Naive thymus-derived CD4-positive, alpha-beta T cell (primary cell): ENCODE measurements around the gene SRGAP2B. TPM values are rescaled to one million over a fixed set of nuclear protein-coding genes. Genes with fewer than 3 reads are reported as not detected.
A peak's percentile ranks its signal among the peaks of the same experiment; 100 is the strongest.
"Not testable (repeated sequence)": the region's sequence is repeated elsewhere in the genome, so short reads cannot be mapped to it uniquely, and the experiment has no call there.

ENCODE experiments used
- ATAC-seq: fragments of 150-1000 bp; cut with Tn5 transposase; 2 replicates; pipeline ENCODE4 v1.10.0; 2021; ENCODE audit warnings: mild to moderate bottlenecking, moderate library complexity
- CTCF ChIA-PET: fragments of 350-600 bp; sonication (Branson Sonifier 250); formaldehyde crosslinking; loops from one replicate; lab custom pipeline; 2021; ENCODE audit warnings: antibody characterized with exemption; lab: Charles Lee
- POLR2A ChIA-PET: fragments of 350-600 bp; sonication (Branson Sonifier 250); formaldehyde crosslinking; loops from one replicate; lab custom pipeline; 2021; ENCODE audit warnings: antibody characterized with exemption, inconsistent platforms; lab: Charles Lee
- DNase-seq, 9 donors: peaks; one replicate each; pipeline versions ENCODE4 v3.0.0 to v3.0.0-alpha.2; 2020 to 2022; ENCODE audit warnings: mixed read lengths in 1 of 9
- H3K27ac ChIP-seq: one replicate; pipeline ENCODE4 v1.7.0; 2013; ENCODE audit warnings: mild to moderate bottlenecking, low read depth, low read length, moderate library complexity
- H3K27me3 ChIP-seq, 2 donors: one replicate each; pipeline ENCODE4 v1.7.0; 2013; ENCODE audit warnings: low read length in 2 of 2, mild to moderate bottlenecking in 2 of 2, moderate library complexity in 2 of 2; ENCODE audit not compliant: control insufficient read depth in 2 of 2, insufficient read depth in 2 of 2
- H3K36me3 ChIP-seq, 3 experiments: 1 replicate in 2 of 3; 2 replicates in 1 of 3; pipeline ENCODE4 v1.7.0; 2013; ENCODE audit warnings: low read length in 3 of 3, mild to moderate bottlenecking in 3 of 3, moderate library complexity in 1 of 3; ENCODE audit not compliant: insufficient read depth in 3 of 3, control insufficient read depth in 2 of 3
- H3K4me1 ChIP-seq, 2 donors: one replicate each; pipeline ENCODE4 v1.7.0; 2013; ENCODE audit warnings: low read length in 2 of 2, mild to moderate bottlenecking in 2 of 2, moderate library complexity in 1 of 2; ENCODE audit not compliant: control insufficient read depth in 2 of 2, insufficient read depth in 2 of 2
- H3K4me3 ChIP-seq: 2 replicates; pipeline ENCODE4 v1.7.0; 2013; ENCODE audit warnings: mild to moderate bottlenecking, low read length
- H3K9me3 ChIP-seq, 3 experiments: 1 replicate in 2 of 3; 2 replicates in 1 of 3; pipeline ENCODE4 v1.7.0; 2013; ENCODE audit warnings: low read length in 3 of 3; ENCODE audit not compliant: control insufficient read depth in 2 of 3
- H3K27ac Mint-ChIP-seq, 9 donors: one replicate each; pipeline ENCODE4 v1.8.0; 2020 to 2022; ENCODE audit warnings: mixed read lengths in 9 of 9, mild to moderate bottlenecking in 8 of 9, moderate library complexity in 5 of 9, inconsistent platforms in 2 of 9
- H3K27me3 Mint-ChIP-seq, 5 donors: one replicate each; pipeline ENCODE4 v1.8.0; 2021 to 2022; ENCODE audit warnings: mixed read lengths in 5 of 5, mild to moderate bottlenecking in 1 of 5
- H3K36me3 Mint-ChIP-seq, 5 donors: one replicate each; pipeline ENCODE4 v1.8.0; 2020 to 2022; ENCODE audit warnings: mixed read lengths in 5 of 5, mild to moderate bottlenecking in 3 of 5, inconsistent platforms in 1 of 5
- H3K4me1 Mint-ChIP-seq, 7 donors: one replicate each; pipeline ENCODE4 v1.8.0; 2020 to 2022; ENCODE audit warnings: mixed read lengths in 7 of 7, mild to moderate bottlenecking in 3 of 7, inconsistent platforms in 1 of 7
- H3K4me3 Mint-ChIP-seq, 10 donors: one replicate each; pipeline ENCODE4 v1.8.0; 2020 to 2022; ENCODE audit warnings: mild to moderate bottlenecking in 10 of 10, mixed read lengths in 10 of 10, moderate library complexity in 6 of 10, inconsistent platforms in 2 of 10
- H3K9me3 Mint-ChIP-seq, 11 donors: one replicate each; pipeline ENCODE4 v1.8.0; 2020 to 2022; ENCODE audit warnings: mixed read lengths in 11 of 11, mild to moderate bottlenecking in 4 of 11, inconsistent platforms in 1 of 11, moderate library complexity in 1 of 11
- intact Hi-C, 2 donors: fragments of 100-400 bp; cut with micrococcal nuclease; formaldehyde crosslinking; loops; one replicate each; pipeline ENCODE4 v1.15.1; 2023
- polyA plus RNA-seq, 2 donors: library from polyadenylated mRNA; unstranded; fragments of 300-500 nt; fragmentation: Illumina TruSeq; gene quantifications; one replicate each; pipeline ENCODE4 v1.2.3, GENCODE V29; 2021
- total RNA-seq, 6 experiments: library from RNA in 5 of 6; stranded (reverse) in 5 of 6; gene quantifications; 1 replicate in 5 of 6; 2 replicates in 1 of 6; pipeline ENCODE4 v1.2.3 and lab custom pipeline; 2021 to 2026

SRGAP2B gene
- total and polyA plus RNA-seq, 7 experiments from 2014 or later, result 0.85 to 37.3 (median 18.1) TPM

- ATAC-seq, POLR2A ChIA-PET, H3K9me3 ChIP-seq, H3K27ac ChIP-seq, H3K4me3 ChIP-seq, H3K27me3 Mint-ChIP-seq, H3K4me1 Mint-ChIP-seq, H3K9me3 Mint-ChIP-seq, H3K4me3 Mint-ChIP-seq, CTCF ChIA-PET, intact Hi-C loops, H3K36me3 ChIP-seq, H3K36me3 Mint-ChIP-seq, H3K27ac Mint-ChIP-seq, H3K27me3 ChIP-seq, H3K4me1 ChIP-seq, DNase-seq: not testable (repeated sequence)
These were observed 148.3 kb downstream of the SRGAP2B start for GRCh38 chr1:144946525-144947480.

- ATAC-seq, H3K4me3 ChIP-seq, H3K4me3 Mint-ChIP-seq, H3K27ac ChIP-seq, H3K27me3 Mint-ChIP-seq, H3K4me1 ChIP-seq, H3K9me3 ChIP-seq, H3K36me3 Mint-ChIP-seq, H3K27ac Mint-ChIP-seq, H3K36me3 ChIP-seq, H3K4me1 Mint-ChIP-seq, CTCF ChIA-PET, POLR2A ChIA-PET, intact Hi-C loops, H3K9me3 Mint-ChIP-seq, H3K27me3 ChIP-seq, DNase-seq: not testable (repeated sequence)
These were observed 153.4 kb downstream of the SRGAP2B start for GRCh38 chr1:144941710-144942109.

DNA sequence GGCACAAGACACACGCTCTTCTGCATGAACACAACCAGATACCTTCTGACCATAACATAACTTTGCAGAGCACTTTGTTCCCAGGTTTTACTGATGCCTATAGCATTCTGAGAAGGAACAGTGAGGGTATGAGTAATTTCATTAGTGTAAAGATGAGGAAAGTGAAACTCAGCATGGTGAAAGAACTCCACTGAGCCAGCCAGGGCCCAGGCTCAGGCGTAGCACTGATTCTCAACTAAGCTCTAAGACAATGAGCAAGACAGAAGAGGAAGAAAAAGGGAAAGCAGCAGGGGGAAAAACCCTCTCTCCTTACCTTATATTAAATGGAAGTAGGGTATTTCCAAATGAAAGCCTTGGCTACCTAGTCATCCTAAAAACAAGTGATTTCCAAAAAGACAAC is 155.1 kb downstream of the SRGAP2B start:
- H3K36me3 Mint-ChIP-seq, H3K27me3 ChIP-seq, H3K4me1 ChIP-seq, H3K9me3 Mint-ChIP-seq, CTCF ChIA-PET, intact Hi-C loops, DNase-seq, H3K27ac ChIP-seq, H3K9me3 ChIP-seq, H3K4me1 Mint-ChIP-seq, H3K4me3 ChIP-seq, POLR2A ChIA-PET, H3K36me3 ChIP-seq, H3K27me3 Mint-ChIP-seq, H3K4me3 Mint-ChIP-seq: not testable (repeated sequence)
- peak; percentile 63 for ATAC-seq
- peak overlapping the region in 1 of 9 donors; percentile 63 for H3K27ac Mint-ChIP-seq

- POLR2A ChIA-PET, H3K36me3 ChIP-seq, H3K4me1 ChIP-seq, H3K27me3 Mint-ChIP-seq, H3K27ac Mint-ChIP-seq, intact Hi-C loops, ATAC-seq, H3K27me3 ChIP-seq, DNase-seq, H3K27ac ChIP-seq, H3K9me3 Mint-ChIP-seq, H3K4me1 Mint-ChIP-seq, H3K4me3 ChIP-seq, H3K4me3 Mint-ChIP-seq, H3K36me3 Mint-ChIP-seq, H3K9me3 ChIP-seq, CTCF ChIA-PET: not testable (repeated sequence)
These were observed 156.5 kb downstream of the SRGAP2B start for GRCh38 chr1:144938627-144939026.

DNA sequence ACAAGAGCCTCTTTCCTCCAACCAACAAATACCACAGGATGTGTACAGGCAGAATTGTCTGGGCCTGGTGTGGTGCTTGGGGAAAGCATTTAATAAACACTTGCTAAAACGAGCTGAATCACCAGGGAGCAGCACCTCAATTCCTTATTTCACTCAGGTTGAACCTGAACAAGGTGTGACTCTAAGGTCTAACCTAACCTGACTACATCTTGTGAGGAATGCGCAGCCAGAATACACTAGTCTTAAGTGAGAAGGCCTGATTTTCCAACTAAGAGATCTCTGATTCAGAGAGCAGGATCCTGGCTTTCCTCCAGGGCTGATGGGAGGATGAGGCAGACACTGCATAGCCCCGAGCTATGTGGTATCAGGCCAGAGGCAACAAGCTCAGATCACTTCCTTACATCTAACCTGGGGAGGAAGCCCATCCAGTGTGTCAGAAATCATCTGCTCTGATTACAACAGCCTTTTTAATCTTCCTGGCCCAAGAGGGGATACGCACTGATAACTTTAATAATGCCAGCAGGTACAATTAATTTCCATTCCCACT is 158.9 kb downstream of the SRGAP2B start:
- ATAC-seq, CTCF ChIA-PET, H3K36me3 ChIP-seq, H3K4me1 Mint-ChIP-seq, DNase-seq, H3K4me3 ChIP-seq, H3K36me3 Mint-ChIP-seq, H3K4me1 ChIP-seq, H3K9me3 Mint-ChIP-seq, H3K27me3 Mint-ChIP-seq, H3K27me3 ChIP-seq, H3K27ac ChIP-seq, H3K9me3 ChIP-seq, H3K4me3 Mint-ChIP-seq, H3K27ac Mint-ChIP-seq, intact Hi-C loops, POLR2A ChIA-PET: not testable (repeated sequence)

- H3K36me3 ChIP-seq, H3K27ac ChIP-seq, ATAC-seq, H3K4me1 Mint-ChIP-seq, H3K27me3 Mint-ChIP-seq, H3K4me3 Mint-ChIP-seq, H3K36me3 Mint-ChIP-seq, H3K4me3 ChIP-seq, POLR2A ChIA-PET, intact Hi-C loops, H3K27me3 ChIP-seq, H3K27ac Mint-ChIP-seq, H3K9me3 ChIP-seq, CTCF ChIA-PET, H3K9me3 Mint-ChIP-seq, DNase-seq, H3K4me1 ChIP-seq: not testable (repeated sequence)
These were observed 159.8 kb downstream of the SRGAP2B start for GRCh38 chr1:144935310-144935709.

DNA sequence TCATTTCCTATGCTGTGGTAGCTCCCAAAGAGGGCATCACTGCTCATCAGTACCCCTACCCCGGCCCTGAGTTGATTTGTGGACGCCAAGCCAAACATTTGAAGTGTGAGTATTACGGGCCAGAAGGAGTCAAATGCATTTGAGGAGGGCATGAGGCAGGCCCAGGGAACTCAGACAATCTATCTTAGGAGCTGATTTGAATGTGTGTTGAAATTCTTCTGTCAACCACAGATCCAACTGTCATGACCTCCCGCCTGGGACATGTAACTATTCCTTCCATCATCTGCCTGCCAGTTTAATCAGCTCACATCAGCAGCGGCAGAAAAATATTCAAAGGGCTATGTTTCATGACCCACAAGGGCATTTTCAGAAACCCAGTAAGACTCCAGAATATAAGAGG is 162.1 kb downstream of the SRGAP2B start:
- DNase-seq, POLR2A ChIA-PET, intact Hi-C loops, CTCF ChIA-PET, H3K27me3 ChIP-seq, H3K36me3 ChIP-seq, H3K4me1 Mint-ChIP-seq, H3K9me3 ChIP-seq, H3K27ac Mint-ChIP-seq, ATAC-seq, H3K27ac ChIP-seq, H3K36me3 Mint-ChIP-seq, H3K4me1 ChIP-seq, H3K27me3 Mint-ChIP-seq, H3K9me3 Mint-ChIP-seq, H3K4me3 Mint-ChIP-seq, H3K4me3 ChIP-seq: not testable (repeated sequence)
